Measurements from ENCODE around the gene BAIAP2L2. TPM values are rescaled to one million over a fixed set of nuclear protein-coding genes. Genes with fewer than 3 reads are reported as not detected.
A peak's percentile ranks its signal among the peaks of the same experiment; 100 is the strongest.

Gene BAIAP2L2
- total RNA-seq, 1 donor, result 1.1 TPM

DNA sequence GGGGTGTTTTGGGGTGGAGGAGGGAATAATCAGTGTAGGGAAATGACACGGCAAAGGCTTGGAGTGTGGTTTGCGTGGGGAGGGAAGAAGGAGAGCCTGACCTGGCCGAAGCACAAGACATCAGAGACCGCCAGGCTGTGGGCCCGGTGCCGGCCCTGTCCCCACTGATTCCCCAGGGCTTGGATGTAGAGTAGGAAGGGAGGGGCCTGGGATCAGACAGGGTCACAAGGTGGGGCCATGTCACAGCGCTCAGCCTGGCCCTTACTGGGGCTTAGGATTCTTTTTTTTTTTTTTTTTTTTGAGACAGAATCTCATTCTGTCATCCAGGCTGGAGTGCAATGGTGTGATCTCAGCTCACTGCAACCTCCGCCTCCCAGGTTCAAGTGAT is 43.5 kb downstream of the BAIAP2L2 start:
- H3K9me3 ChIP-seq (ENCODE audit: low read depth, low read length), result no peaks in the 10 kb centered on the region

DNA sequence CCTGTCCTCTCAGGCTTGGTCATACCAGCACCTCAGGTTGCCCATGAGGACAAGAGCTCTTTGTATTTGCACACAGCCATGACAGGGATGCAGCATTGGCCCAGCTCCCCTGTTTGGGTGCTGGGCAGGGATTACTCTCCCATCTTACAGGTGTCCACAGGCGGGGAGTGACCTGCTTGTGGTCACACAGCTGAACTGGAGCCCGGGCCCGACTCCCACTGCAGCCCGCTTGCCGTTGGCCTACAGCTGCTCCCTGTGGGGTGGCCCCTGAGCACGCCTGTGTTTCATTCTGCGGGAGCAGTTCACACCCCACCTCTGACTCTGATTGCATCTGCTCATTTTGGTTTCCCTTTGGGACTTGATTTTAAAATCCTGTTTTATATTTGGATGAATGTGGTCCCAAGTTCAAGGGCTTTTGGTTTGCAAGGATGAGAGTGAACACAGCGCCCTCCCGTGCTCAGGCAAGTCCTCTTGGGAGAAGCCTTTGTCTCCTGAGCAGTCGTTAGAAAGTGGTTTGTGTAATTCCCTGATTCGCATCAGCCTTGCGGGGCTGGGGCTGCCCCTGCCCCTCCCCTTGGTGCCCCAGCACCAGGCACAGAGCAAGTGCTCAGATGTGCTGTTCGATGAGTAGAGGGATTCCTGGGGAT is 44.0 kb downstream of the BAIAP2L2 start:
- Histone ChIP-seq H3K9me3 (ENCODE audit: low read depth, low read length) (no peaks in the 10 kb centered on the region), H3K36me3 (ENCODE audit: insufficient read depth, low read length) (peaks cover 26% of the 10 kb centered on the region), H3K4me1 (ENCODE audit: insufficient read depth, low read length) (no peaks in the 10 kb centered on the region), H3K27me3 (ENCODE audit: insufficient read depth, low read length) (no peaks in the 10 kb centered on the region), H4K20me1 (ENCODE audit: insufficient read depth, low read length) (no peaks in the 10 kb centered on the region), H2AFZ (ENCODE audit: low read length) (no peak overlapping the region), H3K27ac (ENCODE audit: low read depth, low read length) (no peak overlapping the region), H3K4me3 (ENCODE audit: insufficient read depth, low read length) (no peak overlapping the region), H3K4me2 (ENCODE audit: insufficient read depth, low read length) (no peak overlapping the region), H3K79me2 (ENCODE audit: insufficient read depth, low read length) (no peaks in the 10 kb centered on the region)
- DNase-seq (ENCODE audit: insufficient read length, low spot score, missing footprints), result peak; percentile 59
- TF ChIP-seq, protein P1, sequence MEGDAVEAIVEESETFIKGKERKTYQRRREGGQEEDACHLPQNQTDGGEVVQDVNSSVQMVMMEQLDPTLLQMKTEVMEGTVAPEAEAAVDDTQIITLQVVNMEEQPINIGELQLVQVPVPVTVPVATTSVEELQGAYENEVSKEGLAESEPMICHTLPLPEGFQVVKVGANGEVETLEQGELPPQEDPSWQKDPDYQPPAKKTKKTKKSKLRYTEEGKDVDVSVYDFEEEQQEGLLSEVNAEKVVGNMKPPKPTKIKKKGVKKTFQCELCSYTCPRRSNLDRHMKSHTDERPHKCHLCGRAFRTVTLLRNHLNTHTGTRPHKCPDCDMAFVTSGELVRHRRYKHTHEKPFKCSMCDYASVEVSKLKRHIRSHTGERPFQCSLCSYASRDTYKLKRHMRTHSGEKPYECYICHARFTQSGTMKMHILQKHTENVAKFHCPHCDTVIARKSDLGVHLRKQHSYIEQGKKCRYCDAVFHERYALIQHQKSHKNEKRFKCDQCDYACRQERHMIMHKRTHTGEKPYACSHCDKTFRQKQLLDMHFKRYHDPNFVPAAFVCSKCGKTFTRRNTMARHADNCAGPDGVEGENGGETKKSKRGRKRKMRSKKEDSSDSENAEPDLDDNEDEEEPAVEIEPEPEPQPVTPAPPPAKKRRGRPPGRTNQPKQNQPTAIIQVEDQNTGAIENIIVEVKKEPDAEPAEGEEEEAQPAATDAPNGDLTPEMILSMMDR (IDR thresholded peaks at IDR 0.05; ENCODE audit: extremely low read depth, low read depth, low read length), result peak; percentile 33

More for the DNA sequence above, 43.5 kb downstream of the BAIAP2L2 start:
- TF ChIP-seq, protein P1 (IDR thresholded peaks at IDR 0.05; ENCODE audit: extremely low read depth, low read depth, low read length), result no peak
- H3K36me3 ChIP-seq (ENCODE audit: insufficient read depth, low read length), result peaks cover 27% of the 10 kb centered on the region
- no peaks in the 10 kb centered on the region for H3K79me2 ChIP-seq (ENCODE audit: insufficient read depth, low read length)
- H4K20me1 ChIP-seq (ENCODE audit: insufficient read depth, low read length), result no peaks in the 10 kb centered on the region
- H3K4me1 ChIP-seq (ENCODE audit: insufficient read depth, low read length), result no peaks in the 10 kb centered on the region
- H3K4me3 ChIP-seq (ENCODE audit: insufficient read depth, low read length), result no peak overlapping the region
- no peak overlapping the region for H2AFZ ChIP-seq (ENCODE audit: low read length)
- peak; percentile 65 for DNase-seq (ENCODE audit: insufficient read length, low spot score, missing footprints)
- H3K27ac ChIP-seq (ENCODE audit: low read depth, low read length), result no peak overlapping the region
- H3K27me3 ChIP-seq (ENCODE audit: insufficient read depth, low read length), result no peaks in the 10 kb centered on the region
- no peak overlapping the region for H3K4me2 ChIP-seq (ENCODE audit: insufficient read depth, low read length)

DNA sequence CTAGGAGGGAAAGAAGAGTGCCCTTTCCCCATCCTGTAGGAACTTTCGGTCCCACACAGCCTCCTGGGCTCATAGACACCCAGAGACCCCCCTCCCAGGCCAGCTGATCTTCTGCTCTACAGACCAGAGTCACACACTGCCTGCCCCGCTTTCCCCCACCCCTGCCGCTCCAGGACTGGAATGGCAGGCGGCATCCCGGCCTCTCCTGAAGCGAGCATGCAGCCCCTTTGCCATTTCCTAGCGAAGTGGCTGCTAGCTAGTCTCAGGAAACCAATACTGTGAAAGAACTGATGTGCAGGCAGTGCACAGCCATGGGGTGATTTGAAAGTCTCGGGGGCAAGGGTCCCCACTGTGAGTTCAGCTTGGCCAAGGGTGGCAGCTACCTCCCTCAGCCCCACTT is 44.9 kb downstream of the BAIAP2L2 start:
- TF ChIP-seq, protein P1 (IDR thresholded peaks at IDR 0.05; ENCODE audit: extremely low read depth, low read depth, low read length), result no peak
- no peak overlapping the region for H3K4me3 ChIP-seq (ENCODE audit: insufficient read depth, low read length)
- no peak overlapping the region for H3K27ac ChIP-seq (ENCODE audit: low read depth, low read length)
- no peak overlapping the region for H2AFZ ChIP-seq (ENCODE audit: low read length)
- no peaks in the 10 kb centered on the region for H3K79me2 ChIP-seq (ENCODE audit: insufficient read depth, low read length)
- no peaks in the 10 kb centered on the region for H4K20me1 ChIP-seq (ENCODE audit: insufficient read depth, low read length)
- no peaks in the 10 kb centered on the region for H3K27me3 ChIP-seq (ENCODE audit: insufficient read depth, low read length)
- peaks cover 23% of the 10 kb centered on the region for H3K36me3 ChIP-seq (ENCODE audit: insufficient read depth, low read length)
- H3K4me2 ChIP-seq (ENCODE audit: insufficient read depth, low read length), result no peak overlapping the region
- DNase-seq (ENCODE audit: insufficient read length, low spot score, missing footprints), result peak; percentile 53
- no peaks in the 10 kb centered on the region for H3K4me1 ChIP-seq (ENCODE audit: insufficient read depth, low read length)
- no peaks in the 10 kb centered on the region for H3K9me3 ChIP-seq (ENCODE audit: low read depth, low read length)

DNA sequence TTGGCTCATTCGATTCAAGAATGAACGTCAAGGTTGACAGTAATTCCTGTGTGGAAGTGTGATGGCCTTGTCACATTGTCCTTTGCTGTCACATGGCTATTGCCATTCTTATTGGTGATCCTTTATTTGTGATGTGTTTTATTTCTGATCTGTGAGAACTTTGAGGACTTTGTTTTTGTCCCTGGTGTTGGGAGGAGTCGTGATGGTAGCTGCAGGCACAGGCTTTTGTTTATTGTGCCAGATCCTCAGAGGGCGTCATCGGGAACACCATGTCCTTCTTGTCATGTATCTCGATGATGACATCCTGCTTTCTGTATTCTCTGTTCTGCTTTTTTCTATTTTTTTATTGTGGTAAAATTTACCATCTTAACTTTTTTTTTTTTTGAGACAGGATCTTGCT is 47.7 kb downstream of the BAIAP2L2 start:
- TF ChIP-seq, protein P1 (IDR thresholded peaks at IDR 0.05; ENCODE audit: extremely low read depth, low read depth, low read length), result no peak
- H3K4me1 ChIP-seq (ENCODE audit: insufficient read depth, low read length), result peaks cover 4% of the 10 kb centered on the region
- H3K9me3 ChIP-seq (ENCODE audit: low read depth, low read length), result no peaks in the 10 kb centered on the region
- H2AFZ ChIP-seq (ENCODE audit: low read length), result no peak overlapping the region
- peak; percentile 58 for DNase-seq (ENCODE audit: insufficient read length, low spot score, missing footprints)
- peaks cover 34% of the 10 kb centered on the region for H3K36me3 ChIP-seq (ENCODE audit: insufficient read depth, low read length)
- H3K27ac ChIP-seq (ENCODE audit: low read depth, low read length), result no peak overlapping the region
- H3K27me3 ChIP-seq (ENCODE audit: insufficient read depth, low read length), result no peaks in the 10 kb centered on the region
- no peak overlapping the region for H3K4me3 ChIP-seq (ENCODE audit: insufficient read depth, low read length)
- no peaks in the 10 kb centered on the region for H4K20me1 ChIP-seq (ENCODE audit: insufficient read depth, low read length)
- no peaks in the 10 kb centered on the region for H3K79me2 ChIP-seq (ENCODE audit: insufficient read depth, low read length)
- no peak overlapping the region for H3K4me2 ChIP-seq (ENCODE audit: insufficient read depth, low read length)
